K562 (cell line): ENCODE data around the gene ACBD6. TPM values are rescaled to one million over a fixed set of nuclear protein-coding genes. Genes with fewer than 3 reads are reported as not detected.
A peak's percentile ranks its signal among the peaks of the same experiment; 100 is the strongest.

ENCODE experiments used
- ATF1 ChIP-seq, 2 experiments: fragments of 450-650 bp in 1 of 2; IDR thresholded peaks; 2 replicates each; pipeline ENCODE4 v1.6.1; 2016; ENCODE audit warnings: missing compliant biosample characterization in 1 of 2, missing genetic modification characterization in 1 of 2
- BCOR ChIP-seq: fragments of 450-650 bp; IDR thresholded peaks from 2 replicates; pipeline ENCODE4 v1.6.1; 2016
- BRF1 ChIP-seq: IDR thresholded peaks from 3 replicates; pipeline ENCODE4 v1.6.1; 2011; ENCODE audit warnings: borderline replicate concordance, mild to moderate bottlenecking; ENCODE audit not compliant: insufficient read length; ENCODE audit errors: extremely low read depth
- CREM ChIP-seq: IDR thresholded peaks from 2 replicates; pipeline ENCODE4 v1.6.1; 2014; ENCODE audit warnings: antibody characterized with exemption, low read depth
- HIVEP1 ChIP-seq: fragments of 250-450 bp; sonication (Bioruptor Pico); IDR thresholded peaks from 2 replicates; pipeline ENCODE4 v1.4.0; 2020; ENCODE audit warnings: mild to moderate bottlenecking
- HLTF ChIP-seq: fragments of 450-650 bp; IDR thresholded peaks from 2 replicates; pipeline ENCODE4 v1.6.1; 2016
- HMGN3 ChIP-seq: IDR thresholded peaks from 2 replicates; pipeline ENCODE4 v1.6.1; 2011; ENCODE audit warnings: borderline replicate concordance, low read depth, mild to moderate bottlenecking, mixed read lengths, low read length; ENCODE audit not compliant: insufficient read length; ENCODE audit errors: extremely low read depth
- HNRNPK ChIP-seq: fragments of 200-400 bp; formaldehyde crosslinking; IDR thresholded peaks from one replicate; pipeline ENCODE4 v1.6.1; 2018; ENCODE audit warnings: mild to moderate bottlenecking, low read depth, low read length; ENCODE audit not compliant: poor library complexity, severe bottlenecking
- RBM22 ChIP-seq: fragments of 200-400 bp; formaldehyde crosslinking; IDR thresholded peaks from 2 replicates; pipeline ENCODE4 v1.6.1; 2018; ENCODE audit warnings: low read length, low read depth; ENCODE audit not compliant: poor library complexity, severe bottlenecking
- SMAD1 ChIP-seq: fragments of 150-350 bp; IDR thresholded peaks from 2 replicates; pipeline ENCODE4 v1.6.1; 2014; ENCODE audit warnings: low read length, low read depth; ENCODE audit not compliant: partially characterized antibody
- SOX6 ChIP-seq: fragments of 450-650 bp; IDR thresholded peaks from 2 replicates; pipeline ENCODE4 v1.6.1; 2014; ENCODE audit warnings: mild to moderate bottlenecking
- TAF15 ChIP-seq: fragments of 200-400 bp; formaldehyde crosslinking; IDR thresholded peaks from 2 replicates; pipeline ENCODE4 v1.6.1; 2017; ENCODE audit warnings: mild to moderate bottlenecking, low read depth, low read length, moderate library complexity
- TEAD1 ChIP-seq, 2 experiments: fragments of 450-650 bp in 1 of 2; sonication (generic) in 1 of 2; formaldehyde crosslinking; IDR thresholded peaks; 2 replicates each; pipeline versions ENCODE4 v1.4.0 to v1.8.0; 2020 to 2022; ENCODE audit warnings: mild to moderate bottlenecking in 2 of 2, missing genetic modification reagents in 1 of 2
- ZFPM2 ChIP-seq: fragments of 250-450 bp; sonication (Bioruptor Pico); IDR thresholded peaks from 2 replicates; pipeline ENCODE4 v1.5.1; 2022; ENCODE audit warnings: mild to moderate bottlenecking
- ZNF124 ChIP-seq: sonication (generic); formaldehyde crosslinking; IDR thresholded peaks from 2 replicates; pipeline ENCODE4 v1.8.1; 2022; ENCODE audit warnings: missing genetic modification reagents
- ZNF174 ChIP-seq: fragments of 250-450 bp; sonication (Bioruptor Pico); IDR thresholded peaks from 2 replicates; pipeline ENCODE4 v1.4.0; 2020; ENCODE audit warnings: mild to moderate bottlenecking
- ZNF584 ChIP-seq: fragments of 200-800 bp; sonication (Bioruptor generic); IDR thresholded peaks from 2 replicates; pipeline ENCODE4 v1.6.1; 2016; ENCODE audit warnings: low read depth, mild to moderate bottlenecking, missing genetic modification characterization, missing compliant biosample characterization
- polyA plus RNA-seq, 8 experiments: library from polyadenylated mRNA; depleted of rRNA in 4 of 8; stranded (reverse) in 5 of 8; unstranded in 3 of 8; fragments of >200 nt; fragmentation: Nextera tagmentation in 2 of 8; fragmentation: Illumina TruSeq in 1 of 8; extraction: Ambion mirVana in 2 of 8; extraction: Trizol in 1 of 8; gene quantifications; 2 replicates each; pipeline versions ENCODE4 v1.2.1 to v1.2.3, GENCODE V29; 2011 to 2014; ENCODE audit warnings: inconsistent platforms in 1 of 8, missing spikeins in 1 of 8
- total RNA-seq, 7 experiments: library from RNA; depleted of rRNA in 6 of 7; stranded (reverse); fragments of >200 nt in 6 of 7; fragmentation: Illumina TruSeq in 2 of 7; extraction: Trizol in 2 of 7; gene quantifications; 2 replicates each; pipeline versions ENCODE4 v1.2.1 to v1.2.3, GENCODE V29; 2011 to 2021; ENCODE audit warnings: low replicate concordance in 1 of 7
- TF ChIP-seq, protein P1 (sequence below): IDR thresholded peaks from 2 replicates; pipeline ENCODE4 v1.6.1; 2011; ENCODE audit warnings: borderline replicate concordance, low read depth, mild to moderate bottlenecking, moderate library complexity, low read length; ENCODE audit not compliant: insufficient read depth, poor library complexity, severe bottlenecking
- TF ChIP-seq, protein P2 (sequence below): fragments of 250-450 bp; sonication (Bioruptor Pico); IDR thresholded peaks from 2 replicates; pipeline ENCODE4 v1.8.0; 2021; ENCODE audit warnings: moderate library complexity, mild to moderate bottlenecking, inconsistent platforms
- TF ChIP-seq, protein P3 (sequence below): fragments of 250-450 bp; sonication (Bioruptor Pico); IDR thresholded peaks from 2 replicates; pipeline ENCODE4 v1.4.0; 2020; ENCODE audit warnings: borderline replicate concordance
- TF ChIP-seq, protein P4 (sequence below): fragments of 450-650 bp; conservative IDR thresholded peaks from 2 replicates; pipeline ENCODE4 v1.6.1; 2016; ENCODE audit warnings: missing genetic modification characterization, low read depth, mild to moderate bottlenecking, missing compliant biosample characterization, moderate library complexity

Gene ACBD6
- total and polyA plus RNA-seq, 9 of the 15 experiments (the other 6 are each of a cell fraction or from before 2014, with no cell fraction given) = 16.9 to 107 (median 77.7) TPM

DNA sequence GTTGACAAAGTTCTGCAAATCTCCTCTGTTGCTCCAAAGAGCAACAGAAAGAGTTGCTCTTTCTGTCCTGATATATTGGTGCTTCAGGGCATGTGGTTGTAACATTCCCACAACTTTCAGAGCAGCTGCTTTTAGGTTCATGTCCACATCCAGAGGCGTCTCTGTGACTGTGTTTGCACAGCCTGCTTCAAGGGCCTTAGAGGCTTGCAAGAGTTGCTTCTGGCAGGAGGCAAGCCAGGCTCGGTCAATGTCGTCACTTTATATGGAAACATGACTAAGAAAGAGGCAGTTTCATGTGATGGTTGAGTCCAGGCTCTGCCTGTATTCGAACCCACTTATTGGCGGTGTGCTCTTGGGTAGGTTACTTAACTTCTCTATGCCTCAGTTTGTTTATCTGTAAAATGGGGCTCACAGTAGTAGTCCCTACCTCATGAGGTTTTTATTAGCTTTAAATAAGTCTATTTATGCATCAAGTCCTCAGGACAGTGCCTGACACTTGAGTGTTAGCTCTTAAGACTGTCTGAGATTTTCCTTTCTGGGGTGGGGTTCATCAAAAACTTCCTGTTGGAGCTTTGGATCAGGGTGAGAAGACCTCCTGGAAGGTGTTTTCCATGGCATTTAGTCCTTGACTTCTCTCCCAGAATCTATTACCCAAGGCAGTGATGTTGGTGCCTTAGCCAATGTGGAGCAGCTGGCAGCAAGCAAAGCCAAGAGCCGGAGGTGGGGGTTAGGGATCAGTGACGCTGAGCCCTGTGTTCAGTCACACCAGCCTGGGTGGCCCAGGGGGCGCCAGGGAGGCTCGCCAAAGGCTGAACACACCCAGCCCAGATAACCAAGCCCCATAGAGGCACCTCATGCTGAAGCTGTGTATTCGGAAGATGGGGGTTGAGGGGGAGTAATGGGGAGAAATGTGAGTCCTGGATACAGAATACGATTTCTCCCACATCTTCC lies 253.4 kb downstream of the ACBD6 start (continued):
- TF ChIP-seq, protein P1, sequence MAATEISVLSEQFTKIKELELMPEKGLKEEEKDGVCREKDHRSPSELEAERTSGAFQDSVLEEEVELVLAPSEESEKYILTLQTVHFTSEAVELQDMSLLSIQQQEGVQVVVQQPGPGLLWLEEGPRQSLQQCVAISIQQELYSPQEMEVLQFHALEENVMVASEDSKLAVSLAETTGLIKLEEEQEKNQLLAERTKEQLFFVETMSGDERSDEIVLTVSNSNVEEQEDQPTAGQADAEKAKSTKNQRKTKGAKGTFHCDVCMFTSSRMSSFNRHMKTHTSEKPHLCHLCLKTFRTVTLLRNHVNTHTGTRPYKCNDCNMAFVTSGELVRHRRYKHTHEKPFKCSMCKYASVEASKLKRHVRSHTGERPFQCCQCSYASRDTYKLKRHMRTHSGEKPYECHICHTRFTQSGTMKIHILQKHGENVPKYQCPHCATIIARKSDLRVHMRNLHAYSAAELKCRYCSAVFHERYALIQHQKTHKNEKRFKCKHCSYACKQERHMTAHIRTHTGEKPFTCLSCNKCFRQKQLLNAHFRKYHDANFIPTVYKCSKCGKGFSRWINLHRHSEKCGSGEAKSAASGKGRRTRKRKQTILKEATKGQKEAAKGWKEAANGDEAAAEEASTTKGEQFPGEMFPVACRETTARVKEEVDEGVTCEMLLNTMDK = peak; percentile 26
- no peak for TF ChIP-seq HMGN3
- 0 out of 2 replicates have a peak, but pooled peaks have one; percentile 33 for TF ChIP-seq CREM
- TF ChIP-seq TEAD1 (CRISPR knock-in tag; IDR thresholded peaks at IDR 0.05) = no peak
- TF ChIP-seq ZNF124 (CRISPR knock-in tag) = no peak
- no peak for TF ChIP-seq HNRNPK
- no peak for TF ChIP-seq ATF1 (CRISPR knock-in tag; IDR thresholded peaks at IDR 0.05)
- peak; percentile 26; the same call in 1 of the 2 replicates for TF ChIP-seq ATF1 (tag; IDR thresholded peaks at IDR 0.05)
- TF ChIP-seq RBM22 = no peak
- no peak for TF ChIP-seq HLTF
- TF ChIP-seq, protein P2, sequence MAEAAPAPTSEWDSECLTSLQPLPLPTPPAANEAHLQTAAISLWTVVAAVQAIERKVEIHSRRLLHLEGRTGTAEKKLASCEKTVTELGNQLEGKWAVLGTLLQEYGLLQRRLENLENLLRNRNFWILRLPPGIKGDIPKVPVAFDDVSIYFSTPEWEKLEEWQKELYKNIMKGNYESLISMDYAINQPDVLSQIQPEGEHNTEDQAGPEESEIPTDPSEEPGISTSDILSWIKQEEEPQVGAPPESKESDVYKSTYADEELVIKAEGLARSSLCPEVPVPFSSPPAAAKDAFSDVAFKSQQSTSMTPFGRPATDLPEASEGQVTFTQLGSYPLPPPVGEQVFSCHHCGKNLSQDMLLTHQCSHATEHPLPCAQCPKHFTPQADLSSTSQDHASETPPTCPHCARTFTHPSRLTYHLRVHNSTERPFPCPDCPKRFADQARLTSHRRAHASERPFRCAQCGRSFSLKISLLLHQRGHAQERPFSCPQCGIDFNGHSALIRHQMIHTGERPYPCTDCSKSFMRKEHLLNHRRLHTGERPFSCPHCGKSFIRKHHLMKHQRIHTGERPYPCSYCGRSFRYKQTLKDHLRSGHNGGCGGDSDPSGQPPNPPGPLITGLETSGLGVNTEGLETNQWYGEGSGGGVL (CRISPR knock-in tag) = no peak
- TF ChIP-seq ZNF174 (CRISPR knock-in tag) = no peak
- TF ChIP-seq BCOR = peak; percentile 84
- no peak for TF ChIP-seq BRF1
- no peak for TF ChIP-seq HIVEP1 (CRISPR knock-in tag)
- TF ChIP-seq, protein P3, sequence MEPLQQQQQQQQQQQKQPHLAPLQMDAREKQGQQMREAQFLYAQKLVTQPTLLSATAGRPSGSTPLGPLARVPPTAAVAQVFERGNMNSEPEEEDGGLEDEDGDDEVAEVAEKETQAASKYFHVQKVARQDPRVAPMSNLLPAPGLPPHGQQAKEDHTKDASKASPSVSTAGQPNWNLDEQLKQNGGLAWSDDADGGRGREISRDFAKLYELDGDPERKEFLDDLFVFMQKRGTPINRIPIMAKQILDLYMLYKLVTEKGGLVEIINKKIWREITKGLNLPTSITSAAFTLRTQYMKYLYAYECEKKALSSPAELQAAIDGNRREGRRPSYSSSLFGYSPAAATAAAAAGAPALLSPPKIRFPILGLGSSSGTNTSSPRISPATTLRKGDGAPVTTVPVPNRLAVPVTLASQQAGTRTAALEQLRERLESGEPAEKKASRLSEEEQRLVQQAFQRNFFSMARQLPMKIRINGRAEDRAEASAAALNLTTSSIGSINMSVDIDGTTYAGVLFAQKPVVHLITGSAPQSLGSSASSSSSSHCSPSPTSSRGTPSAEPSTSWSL = no peak
- no peak for TF ChIP-seq SOX6
- TF ChIP-seq, protein P4, sequence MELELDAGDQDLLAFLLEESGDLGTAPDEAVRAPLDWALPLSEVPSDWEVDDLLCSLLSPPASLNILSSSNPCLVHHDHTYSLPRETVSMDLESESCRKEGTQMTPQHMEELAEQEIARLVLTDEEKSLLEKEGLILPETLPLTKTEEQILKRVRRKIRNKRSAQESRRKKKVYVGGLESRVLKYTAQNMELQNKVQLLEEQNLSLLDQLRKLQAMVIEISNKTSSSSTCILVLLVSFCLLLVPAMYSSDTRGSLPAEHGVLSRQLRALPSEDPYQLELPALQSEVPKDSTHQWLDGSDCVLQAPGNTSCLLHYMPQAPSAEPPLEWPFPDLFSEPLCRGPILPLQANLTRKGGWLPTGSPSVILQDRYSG (tag) = no peak
- no peak for TF ChIP-seq SMAD1
- no peak for TF ChIP-seq ZNF584 (CRISPR knock-in tag)
- TF ChIP-seq TAF15 = no peak
- TF ChIP-seq ZFPM2 (CRISPR knock-in tag) = no peak
